Measurements from ENCODE around the gene GFAP.
A peak's percentile ranks its signal among the peaks of the same experiment; 100 is the strongest.
"Not testable (repeated sequence)": the region's sequence is repeated elsewhere in the genome, so short reads cannot be mapped to it uniquely, and the experiment has no call there.

GFAP gene

GRCh38 chr17:44952946-44953475 is 37.7 kb upstream of the GFAP start:
- TF ChIP-seq CTCF (IDR thresholded peaks at IDR 0.05; ENCODE audit: extremely low read depth, missing control alignments): no peak
- no peak for DNase-seq (ENCODE audit: low spot score)

- no peak for TF ChIP-seq CTCF (IDR thresholded peaks at IDR 0.05; ENCODE audit: extremely low read depth, missing control alignments)
- DNase-seq (ENCODE audit: low spot score): no peak
Measured at GRCh38 chr17:44948315-44948795, 33.1 kb upstream of the GFAP start.

GRCh38 chr17:44947461-44948314 is 32.4 kb upstream of the GFAP start, which contains the start of gene KIF18B:
Gene KIF18B, minus strand, starts transcription at chr17:44947773. Its CDS starts 11,429 bp downstream, at chr17:44936344.
- no peak for TF ChIP-seq CTCF (IDR thresholded peaks at IDR 0.05; ENCODE audit: extremely low read depth, missing control alignments)
- peak; percentile 97 for DNase-seq (ENCODE audit: low spot score)

- DNase-seq (ENCODE audit: low spot score): not testable (repeated sequence)
Measured at GRCh38 chr17:44945652-44946051, 30.4 kb upstream of the GFAP start.

- DNase-seq (ENCODE audit: low spot score): no peak
- TF ChIP-seq CTCF (IDR thresholded peaks at IDR 0.05; ENCODE audit: extremely low read depth, missing control alignments): no peak
Measured at GRCh38 chr17:44942456-44942855, 27.2 kb upstream of the GFAP start.

GRCh38 chr17:44941712-44942331 is 26.5 kb upstream of the GFAP start:
- DNase-seq (ENCODE audit: low spot score): no peak
- no peak for TF ChIP-seq CTCF (IDR thresholded peaks at IDR 0.05; ENCODE audit: extremely low read depth, missing control alignments)

- no peak for TF ChIP-seq CTCF (IDR thresholded peaks at IDR 0.05; ENCODE audit: extremely low read depth, missing control alignments)
Measured at GRCh38 chr17:44940768-44941167, 25.5 kb upstream of the GFAP start.

More at GRCh38 chr17:44940768-44941167, 25.5 kb upstream of the GFAP start:
- DNase-seq (ENCODE audit: low spot score): no peak
